GM19099 (cell line): ENCODE data around the gene MARCKS.
A peak's percentile ranks its signal among the peaks of the same experiment; 100 is the strongest.

Source experiments
- POLR2A ChIP-seq: IDR thresholded peaks from 3 replicates; pipeline ENCODE4 v1.6.1; 2011; ENCODE audit warnings: low read depth; ENCODE audit not compliant: insufficient read length; ENCODE audit errors: extremely low read depth

Gene MARCKS

GRCh38 chr6:113837170-113837569, 20.0 kb upstream of the MARCKS start:
- no peak for TF ChIP-seq POLR2A

- no peak for TF ChIP-seq POLR2A
Measured at GRCh38 chr6:113842165-113842564, 15.0 kb upstream of the MARCKS start.

- no peak for TF ChIP-seq POLR2A
Measured at GRCh38 chr6:113843500-113844073, 13.6 kb upstream of the MARCKS start.

- TF ChIP-seq POLR2A: no peak
Measured at GRCh38 chr6:113846577-113846976, 10.6 kb upstream of the MARCKS start.

DNA sequence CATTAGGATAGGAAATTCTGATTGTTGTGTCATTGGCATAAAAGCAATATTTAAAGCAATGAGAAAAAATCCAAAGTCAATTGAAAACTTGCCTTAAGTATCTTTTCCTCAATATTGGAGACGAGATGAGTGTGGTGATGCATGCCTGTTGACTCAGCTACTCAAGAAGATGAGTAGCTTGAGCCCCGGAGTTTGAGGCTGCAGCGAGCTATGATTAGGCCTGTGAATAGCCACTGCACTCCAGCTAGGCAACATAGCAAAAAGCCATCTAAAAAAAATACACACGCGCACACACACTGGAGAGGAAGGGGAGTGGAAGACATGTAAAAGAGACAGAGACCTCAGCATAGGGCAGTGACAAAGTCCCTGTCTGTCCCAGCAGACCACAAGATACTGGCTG, 9.7 kb upstream of the MARCKS start:
- no peak for TF ChIP-seq POLR2A

DNA sequence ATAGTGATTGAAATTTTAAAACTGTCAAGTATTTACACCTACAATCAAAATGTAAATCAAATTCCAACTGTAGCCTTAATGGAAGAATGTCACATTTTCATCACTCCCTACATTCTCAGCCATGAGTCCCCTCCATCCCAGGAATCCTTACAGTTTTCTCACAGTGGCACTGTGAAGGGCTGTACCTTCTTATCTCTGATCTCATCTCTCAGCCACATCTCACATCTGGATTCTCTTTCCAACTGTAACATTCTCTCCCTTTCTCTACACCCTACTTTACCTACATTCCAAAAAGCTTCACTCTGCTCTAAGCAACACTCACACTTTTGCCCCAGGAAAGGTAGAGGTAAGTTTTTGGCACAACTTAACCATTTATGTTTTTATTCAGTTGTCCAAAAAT, 8.9 kb upstream of the MARCKS start:
- TF ChIP-seq POLR2A: no peak

DNA sequence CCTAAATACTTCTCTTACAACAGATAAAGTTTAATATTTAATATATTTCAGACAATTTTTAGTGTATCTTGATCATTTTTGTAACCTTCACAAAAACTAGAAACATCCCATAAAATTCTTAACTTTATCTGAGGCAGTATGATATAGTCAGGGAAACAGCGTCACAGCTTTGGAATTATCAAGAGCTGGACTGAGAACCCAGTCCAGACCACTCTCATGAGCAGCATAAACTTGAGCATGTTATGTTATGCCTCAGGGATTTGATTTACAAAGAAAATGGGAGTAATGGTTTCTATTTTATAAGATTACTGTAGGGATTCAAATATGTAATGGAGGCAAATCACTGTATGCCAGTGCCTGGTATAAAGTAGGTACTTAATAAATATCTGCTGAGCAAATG, 8.3 kb upstream of the MARCKS start:
- TF ChIP-seq POLR2A: no peak

DNA sequence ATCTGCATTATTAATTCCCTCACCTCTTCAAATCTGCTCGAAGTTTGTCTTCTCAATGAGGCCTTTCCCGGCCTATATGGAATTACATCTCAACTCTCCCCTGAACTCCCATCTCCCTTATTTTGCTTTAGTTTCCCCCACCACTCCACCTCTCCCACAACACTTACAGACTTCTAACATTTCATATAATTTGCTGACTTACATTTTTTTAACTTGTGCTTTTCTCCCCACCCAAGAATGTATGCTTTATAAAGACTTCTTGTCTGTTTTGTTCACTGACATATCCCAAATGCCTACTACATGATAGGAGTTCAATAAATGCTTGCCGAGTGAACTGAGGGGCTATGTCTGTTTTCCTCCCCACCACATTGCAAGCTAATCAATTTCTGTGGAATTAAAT, 3.9 kb upstream of the MARCKS start:
- no peak for TF ChIP-seq POLR2A

GRCh38 chr6:113854531-113855499, 2.3 kb upstream of the MARCKS start:
- no peak for TF ChIP-seq POLR2A

DNA sequence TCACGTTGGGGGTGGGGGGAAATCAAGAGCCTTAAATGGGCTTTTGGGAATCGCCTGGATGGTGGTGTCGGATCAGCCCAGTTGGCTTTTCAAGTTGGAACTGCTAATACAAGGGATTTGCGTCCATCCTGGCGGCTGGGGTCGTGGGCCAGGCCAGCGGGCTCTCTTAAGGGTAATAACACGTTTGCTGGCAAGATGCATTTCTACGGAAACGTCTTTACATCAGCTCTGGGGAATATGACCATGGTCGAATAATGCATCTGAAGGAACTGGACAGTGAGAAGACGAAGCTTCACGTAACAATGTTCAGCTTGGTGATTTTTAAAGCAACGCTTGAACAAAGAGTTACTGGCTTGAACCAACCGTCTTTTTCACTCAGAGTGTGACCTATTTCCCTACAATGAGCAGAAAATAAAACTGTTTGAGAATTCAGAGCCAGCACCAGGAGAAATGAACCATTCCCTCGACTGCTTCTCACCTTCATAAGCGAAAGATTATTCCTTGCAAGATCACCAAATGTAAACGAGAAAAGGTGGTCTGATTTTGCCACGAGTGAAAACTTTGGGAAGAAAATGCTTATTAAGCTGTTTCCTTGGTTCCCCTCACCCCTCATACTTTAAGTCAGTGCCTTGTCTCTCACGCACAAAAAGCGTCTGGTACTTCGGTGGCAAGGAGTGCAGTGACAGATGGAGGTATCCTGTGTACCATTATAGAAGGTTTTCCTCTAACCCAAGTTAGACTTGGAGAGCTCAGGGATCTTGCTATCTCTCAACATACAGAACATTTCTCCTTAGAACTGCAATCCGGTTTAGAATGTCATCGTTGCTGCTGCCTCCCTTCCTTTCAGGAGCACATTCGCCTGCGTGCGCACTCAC, 1.4 kb upstream of the MARCKS start:
- no peak for TF ChIP-seq POLR2A

DNA sequence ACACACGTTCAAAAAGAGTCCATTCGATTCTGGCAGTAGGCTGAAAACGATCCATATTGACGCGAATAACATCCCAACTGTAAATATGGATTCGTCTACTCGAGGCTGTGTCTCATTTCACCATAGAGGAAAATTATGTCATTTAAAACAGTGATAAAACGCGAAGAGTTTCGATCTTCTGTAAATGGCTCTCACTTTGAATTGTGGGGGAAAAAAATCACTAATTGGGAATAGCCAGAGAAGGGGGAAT, 845 bp upstream of the MARCKS start:
- no peak for TF ChIP-seq POLR2A

DNA sequence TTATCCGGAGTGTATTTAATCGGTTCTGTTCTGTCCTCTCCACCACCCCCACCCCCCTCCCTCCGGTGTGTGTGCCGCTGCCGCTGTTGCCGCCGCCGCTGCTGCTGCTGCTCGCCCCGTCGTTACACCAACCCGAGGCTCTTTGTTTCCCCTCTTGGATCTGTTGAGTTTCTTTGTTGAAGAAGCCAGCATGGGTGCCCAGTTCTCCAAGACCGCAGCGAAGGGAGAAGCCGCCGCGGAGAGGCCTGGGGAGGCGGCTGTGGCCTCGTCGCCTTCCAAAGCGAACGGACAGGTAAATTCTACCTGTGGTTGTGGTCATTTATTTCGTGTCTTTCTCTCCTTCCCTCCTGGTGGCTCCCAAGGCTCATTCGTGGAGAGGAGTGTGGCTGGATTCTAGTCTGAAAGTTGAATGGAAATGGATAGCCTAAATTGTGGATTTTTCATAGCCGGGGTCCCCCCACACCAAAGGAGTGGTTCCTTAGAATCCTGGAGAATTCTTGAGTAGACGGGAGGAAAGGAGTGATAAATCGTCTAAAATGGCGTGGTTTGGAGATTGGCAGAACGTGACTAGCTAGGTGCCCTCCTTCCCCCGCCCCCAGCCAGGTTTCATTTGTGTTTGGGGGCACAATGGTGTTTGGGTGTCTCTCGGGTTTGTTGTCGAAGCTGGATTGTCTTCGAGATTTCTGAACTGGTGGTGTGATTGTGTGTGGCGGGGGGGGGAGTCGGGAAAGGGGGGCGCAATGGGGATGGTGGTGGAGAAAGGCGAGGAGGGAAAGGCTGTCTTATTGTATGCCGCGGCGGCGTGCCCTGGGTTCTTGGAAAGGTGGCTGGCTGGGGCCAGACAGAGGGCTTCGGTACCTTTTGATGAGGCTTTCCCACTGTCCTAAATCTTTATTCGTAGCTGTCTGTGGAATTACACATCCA, 673 bp downstream of the MARCKS start:
- TF ChIP-seq POLR2A: no peak

- TF ChIP-seq POLR2A: peak; percentile 91
Measured at GRCh38 chr6:113858480-113859348, 1.6 kb downstream of the MARCKS start.

- TF ChIP-seq POLR2A: no peak
Measured at GRCh38 chr6:113859349-113860180, 2.4 kb downstream of the MARCKS start.
